SK-N-SH (cell line): ENCODE measurements around the gene ENOX1.
A peak's percentile ranks its signal among the peaks of the same experiment; 100 is the strongest.

Source experiments
- MXI1 ChIP-seq: IDR thresholded peaks from 2 replicates; pipeline ENCODE4 v1.6.1; 2012; ENCODE audit warnings: mild to moderate bottlenecking, low read depth, low read length, improper control_type of control experiment
- POLR2AphosphoS5 ChIP-seq: IDR thresholded peaks from 2 replicates; pipeline ENCODE4 v1.6.1; 2012; ENCODE audit warnings: low read depth, low read length
- RCOR1 ChIP-seq: fragments of 150-350 bp; IDR thresholded peaks from 2 replicates; pipeline ENCODE4 v1.6.1; 2017; ENCODE audit warnings: antibody characterized with exemption, low read length
- TAF1 ChIP-seq: IDR thresholded peaks from 2 replicates; pipeline ENCODE4 v1.6.1; 2012; ENCODE audit warnings: low read depth, mild to moderate bottlenecking, low read length, moderate library complexity, borderline replicate concordance
- YY1 ChIP-seq: IDR thresholded peaks from 2 replicates; pipeline ENCODE4 v1.4.0; 2012; ENCODE audit warnings: low read depth, mild to moderate bottlenecking
- TF ChIP-seq, protein P1 (sequence below): fragments of 200-600 bp; sonication (generic); IDR thresholded peaks from 2 replicates; pipeline ENCODE4 v1.6.1; 2017; ENCODE audit warnings: antibody characterized with exemption, mild to moderate bottlenecking, moderate library complexity
- TF ChIP-seq, protein P2 (sequence below): IDR thresholded peaks from 2 replicates; pipeline ENCODE4 v1.6.1; 2012; ENCODE audit warnings: mild to moderate bottlenecking, low read depth, low read length, moderate library complexity

DNA sequence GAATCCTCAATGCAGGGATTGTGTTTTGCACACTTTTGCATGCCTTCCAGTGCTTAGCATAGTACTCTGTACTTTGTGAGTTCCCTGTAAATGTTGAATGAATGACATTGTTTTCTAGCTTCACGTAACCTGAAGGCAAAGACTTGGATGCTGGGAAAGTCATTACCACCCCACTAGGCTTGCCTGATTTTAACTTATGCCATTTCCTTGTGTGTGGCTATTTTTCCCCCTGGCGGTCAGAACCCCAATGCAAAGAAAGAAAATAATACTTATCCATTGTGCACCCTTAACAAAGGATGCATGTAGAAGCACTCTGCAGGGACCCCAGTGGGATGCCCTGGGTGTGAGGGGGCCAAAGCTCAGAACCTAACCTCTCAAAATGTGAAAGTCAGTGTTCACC lies 1.2 kb upstream of the ENOX1 start:
- TF ChIP-seq, protein P1, sequence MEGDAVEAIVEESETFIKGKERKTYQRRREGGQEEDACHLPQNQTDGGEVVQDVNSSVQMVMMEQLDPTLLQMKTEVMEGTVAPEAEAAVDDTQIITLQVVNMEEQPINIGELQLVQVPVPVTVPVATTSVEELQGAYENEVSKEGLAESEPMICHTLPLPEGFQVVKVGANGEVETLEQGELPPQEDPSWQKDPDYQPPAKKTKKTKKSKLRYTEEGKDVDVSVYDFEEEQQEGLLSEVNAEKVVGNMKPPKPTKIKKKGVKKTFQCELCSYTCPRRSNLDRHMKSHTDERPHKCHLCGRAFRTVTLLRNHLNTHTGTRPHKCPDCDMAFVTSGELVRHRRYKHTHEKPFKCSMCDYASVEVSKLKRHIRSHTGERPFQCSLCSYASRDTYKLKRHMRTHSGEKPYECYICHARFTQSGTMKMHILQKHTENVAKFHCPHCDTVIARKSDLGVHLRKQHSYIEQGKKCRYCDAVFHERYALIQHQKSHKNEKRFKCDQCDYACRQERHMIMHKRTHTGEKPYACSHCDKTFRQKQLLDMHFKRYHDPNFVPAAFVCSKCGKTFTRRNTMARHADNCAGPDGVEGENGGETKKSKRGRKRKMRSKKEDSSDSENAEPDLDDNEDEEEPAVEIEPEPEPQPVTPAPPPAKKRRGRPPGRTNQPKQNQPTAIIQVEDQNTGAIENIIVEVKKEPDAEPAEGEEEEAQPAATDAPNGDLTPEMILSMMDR, result peak; percentile 59
- TF ChIP-seq, protein P2, sequence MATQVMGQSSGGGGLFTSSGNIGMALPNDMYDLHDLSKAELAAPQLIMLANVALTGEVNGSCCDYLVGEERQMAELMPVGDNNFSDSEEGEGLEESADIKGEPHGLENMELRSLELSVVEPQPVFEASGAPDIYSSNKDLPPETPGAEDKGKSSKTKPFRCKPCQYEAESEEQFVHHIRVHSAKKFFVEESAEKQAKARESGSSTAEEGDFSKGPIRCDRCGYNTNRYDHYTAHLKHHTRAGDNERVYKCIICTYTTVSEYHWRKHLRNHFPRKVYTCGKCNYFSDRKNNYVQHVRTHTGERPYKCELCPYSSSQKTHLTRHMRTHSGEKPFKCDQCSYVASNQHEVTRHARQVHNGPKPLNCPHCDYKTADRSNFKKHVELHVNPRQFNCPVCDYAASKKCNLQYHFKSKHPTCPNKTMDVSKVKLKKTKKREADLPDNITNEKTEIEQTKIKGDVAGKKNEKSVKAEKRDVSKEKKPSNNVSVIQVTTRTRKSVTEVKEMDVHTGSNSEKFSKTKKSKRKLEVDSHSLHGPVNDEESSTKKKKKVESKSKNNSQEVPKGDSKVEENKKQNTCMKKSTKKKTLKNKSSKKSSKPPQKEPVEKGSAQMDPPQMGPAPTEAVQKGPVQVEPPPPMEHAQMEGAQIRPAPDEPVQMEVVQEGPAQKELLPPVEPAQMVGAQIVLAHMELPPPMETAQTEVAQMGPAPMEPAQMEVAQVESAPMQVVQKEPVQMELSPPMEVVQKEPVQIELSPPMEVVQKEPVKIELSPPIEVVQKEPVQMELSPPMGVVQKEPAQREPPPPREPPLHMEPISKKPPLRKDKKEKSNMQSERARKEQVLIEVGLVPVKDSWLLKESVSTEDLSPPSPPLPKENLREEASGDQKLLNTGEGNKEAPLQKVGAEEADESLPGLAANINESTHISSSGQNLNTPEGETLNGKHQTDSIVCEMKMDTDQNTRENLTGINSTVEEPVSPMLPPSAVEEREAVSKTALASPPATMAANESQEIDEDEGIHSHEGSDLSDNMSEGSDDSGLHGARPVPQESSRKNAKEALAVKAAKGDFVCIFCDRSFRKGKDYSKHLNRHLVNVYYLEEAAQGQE, result no peak
- no peak for TF ChIP-seq YY1
- no peak for TF ChIP-seq MXI1
- TF ChIP-seq TAF1, result no peak
- no peak for TF ChIP-seq RCOR1
- no peak for TF ChIP-seq POLR2AphosphoS5
